ENCODE results near the gene TBX4.
A peak's percentile ranks its signal among the peaks of the same experiment; 100 is the strongest.

DNA sequence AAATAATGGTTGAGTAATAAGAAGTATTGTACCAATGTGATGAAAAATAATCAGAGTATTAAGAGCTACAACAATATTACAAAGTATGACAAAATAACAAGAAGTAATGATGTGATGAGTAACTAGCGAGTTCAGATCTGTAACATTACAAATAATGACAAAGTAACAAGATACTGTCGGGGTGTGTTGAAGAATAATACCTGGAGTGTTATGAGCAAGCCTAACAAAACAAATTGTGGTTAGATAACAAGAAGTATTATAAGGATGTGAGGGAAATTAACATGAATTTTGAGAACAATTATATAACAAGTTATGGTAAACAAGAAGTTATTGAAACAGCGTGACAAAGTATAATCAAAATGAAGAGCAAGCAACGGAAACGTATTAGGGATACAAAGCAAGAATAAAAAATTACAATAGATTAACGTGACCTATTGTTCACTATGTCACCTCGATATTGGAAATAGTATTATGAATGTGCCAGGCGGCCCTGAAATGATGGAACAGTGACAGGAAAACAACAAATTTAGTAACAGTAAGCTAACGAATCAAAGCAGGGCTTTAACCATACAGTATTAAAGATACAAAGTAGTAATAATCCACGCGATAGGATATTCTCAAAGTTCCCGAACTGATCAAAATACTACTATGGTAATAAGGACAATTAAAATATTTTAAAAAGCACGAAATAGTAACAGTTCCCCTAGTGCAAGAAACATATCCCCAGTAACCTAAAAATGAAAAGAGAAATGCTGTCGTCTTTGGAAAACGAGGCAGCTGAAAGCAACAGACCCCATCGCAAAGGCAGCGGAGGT is 1.6 kb downstream of the TBX4 start:
- TF ChIP-seq EZH2 (IDR thresholded peaks at IDR 0.05; ENCODE audit: insufficient read depth, poor library complexity, severe bottlenecking) (peak; percentile 93), EZH2phosphoT487 (IDR thresholded peaks at IDR 0.05; ENCODE audit: insufficient read depth, low read depth) (peak; percentile 60)
